CD14-positive monocyte (primary cell): ENCODE measurements around the gene LBR. TPM values are rescaled to one million over a fixed set of nuclear protein-coding genes. Genes with fewer than 3 reads are reported as not detected.

Experiments used
- DNase-seq, 3 donors: peaks; one replicate each; pipeline ENCODE4 v3.0.0-alpha.2; 2011 to 2022
- H2AFZ ChIP-seq: 2 replicates; pipeline ENCODE4 v1.6.0; 2012; ENCODE audit warnings: mild to moderate bottlenecking, low read depth, low read length, inconsistent platforms; ENCODE audit not compliant: insufficient read depth, poor library complexity, severe bottlenecking
- H3K27ac ChIP-seq, 2 donors: 1 replicate in 1 of 2; 2 replicates in 1 of 2; pipeline ENCODE4 v1.5.1; 2012 to 2013; ENCODE audit warnings: low read length in 2 of 2, control low read depth in 1 of 2, inconsistent platforms in 1 of 2, low read depth in 1 of 2, mild to moderate bottlenecking in 1 of 2
- H3K27me3 ChIP-seq, 2 donors: one replicate each; pipeline versions ENCODE4 v1.6.0 to v1.6.1; 2011 to 2013; ENCODE audit warnings: low read length in 2 of 2; ENCODE audit not compliant: control insufficient read depth in 2 of 2, insufficient read depth in 2 of 2
- H3K36me3 ChIP-seq, 2 donors: replicated peaks in 1 of 2; 1 replicate in 1 of 2; 2 replicates in 1 of 2; pipeline versions ENCODE4 v1.5.1 to v1.6.1; 2012 to 2013; ENCODE audit warnings: low read length in 2 of 2, control low read depth in 1 of 2, inconsistent platforms in 1 of 2, mild to moderate bottlenecking in 1 of 2; ENCODE audit not compliant: insufficient read depth in 2 of 2, control insufficient read depth in 1 of 2
- H3K4me1 ChIP-seq, 2 donors: 1 replicate in 1 of 2; 2 replicates in 1 of 2; pipeline versions ENCODE4 v1.5.1 to v1.6.1; 2012 to 2013; ENCODE audit warnings: low read length in 2 of 2, control low read depth in 1 of 2, inconsistent platforms in 1 of 2, mild to moderate bottlenecking in 1 of 2, moderate library complexity in 1 of 2; ENCODE audit not compliant: insufficient read depth in 2 of 2, control insufficient read depth in 1 of 2
- H3K4me2 ChIP-seq: replicated peaks from 2 replicates; pipeline ENCODE3; 2012; ENCODE audit warnings: low read length, moderate library complexity, mild to moderate bottlenecking; ENCODE audit not compliant: poor library complexity, severe bottlenecking; ENCODE audit errors: extremely low read depth
- H3K4me3 ChIP-seq, 3 experiments: fragments of 200-600 bp in 1 of 3; sonication (generic) in 1 of 3; replicated peaks in 1 of 3; 1 replicate in 2 of 3; 2 replicates in 1 of 3; pipeline ENCODE4 v1.5.1; 2011 to 2013; ENCODE audit warnings: low read length in 3 of 3, mild to moderate bottlenecking in 3 of 3, control low read depth in 2 of 3, low read depth in 2 of 3, inconsistent platforms in 1 of 3, moderate library complexity in 1 of 3
- H3K79me2 ChIP-seq: 2 replicates; pipeline ENCODE4 v1.6.0; 2012; ENCODE audit warnings: mild to moderate bottlenecking, control low read depth, inconsistent platforms, low read length, moderate library complexity; ENCODE audit not compliant: insufficient read depth
- H3K9ac ChIP-seq: 2 replicates; pipeline ENCODE4 v1.6.0; 2017; ENCODE audit warnings: low read length, mild to moderate bottlenecking; ENCODE audit not compliant: insufficient read depth, poor library complexity, severe bottlenecking
- H3K9me3 ChIP-seq, 2 donors: replicated peaks in 1 of 2; 1 replicate in 1 of 2; 2 replicates in 1 of 2; pipeline versions ENCODE4 v1.5.1 to v1.6.1; 2012 to 2013; ENCODE audit warnings: low read length in 2 of 2, control low read depth in 1 of 2; ENCODE audit not compliant: control insufficient read depth in 1 of 2, insufficient read depth in 1 of 2
- H4K20me1 ChIP-seq: 2 replicates; pipeline ENCODE4 v1.6.0; 2012; ENCODE audit warnings: mild to moderate bottlenecking, low read length, control low read depth, moderate library complexity; ENCODE audit not compliant: insufficient read depth
- H3K27ac Mint-ChIP-seq, 7 donors: one replicate each; pipeline ENCODE4 v1.8.0; 2020; ENCODE audit warnings: mild to moderate bottlenecking in 7 of 7, mixed read lengths in 7 of 7, moderate library complexity in 6 of 7, inconsistent platforms in 2 of 7
- H3K27me3 Mint-ChIP-seq, 3 donors: one replicate each; pipeline ENCODE4 v1.8.0; 2021 to 2022; ENCODE audit warnings: low read depth in 3 of 3, mild to moderate bottlenecking in 3 of 3, mixed read lengths in 3 of 3, moderate library complexity in 3 of 3, inconsistent platforms in 1 of 3
- H3K36me3 Mint-ChIP-seq, 2 donors: one replicate each; pipeline ENCODE4 v1.8.0; 2020; ENCODE audit warnings: mixed read lengths in 2 of 2, inconsistent platforms in 1 of 2, mild to moderate bottlenecking in 1 of 2
- H3K4me1 Mint-ChIP-seq: one replicate; pipeline ENCODE4 v1.8.0; 2020; ENCODE audit warnings: mild to moderate bottlenecking, mixed read lengths
- H3K4me3 Mint-ChIP-seq, 2 donors: one replicate each; pipeline ENCODE4 v1.8.0; 2020; ENCODE audit warnings: mild to moderate bottlenecking in 2 of 2, mixed read lengths in 2 of 2, moderate library complexity in 1 of 2
- H3K9me3 Mint-ChIP-seq, 7 donors: one replicate each; pipeline ENCODE4 v1.8.0; 2020 to 2022; ENCODE audit warnings: mixed read lengths in 7 of 7, mild to moderate bottlenecking in 6 of 7, moderate library complexity in 6 of 7, inconsistent platforms in 2 of 7
- CTCF ChIP-seq: fragments of 200-600 bp; IDR thresholded peaks from one replicate; pipeline ENCODE4 v1.8.0; 2022; ENCODE audit warnings: antibody characterized with exemption, mild to moderate bottlenecking
- WGBS: methylation state at CpG from one replicate; pipeline ENCODE4 v1.1.5; 2013; ENCODE audit warnings: missing lambda C conversion rate; ENCODE audit not compliant: insufficient coverage; 5-methylcytosine and 5-hydroxymethylcytosine counted together
- intact Hi-C, 2 donors: fragments of 100-400 bp; cut with micrococcal nuclease; formaldehyde crosslinking; loops; one replicate each; pipeline versions ENCODE4 v1.15.0 to v1.15.1; 2023
- polyA plus RNA-seq, 3 donors: library from polyadenylated mRNA; depleted of rRNA in 1 of 3; unstranded in 2 of 3; stranded (reverse) in 1 of 3; fragments of 300-500 nt in 2 of 3; fragments of >200 nt in 1 of 3; fragmentation: Illumina TruSeq in 2 of 3; gene quantifications; 1 replicate in 2 of 3; 2 replicates in 1 of 3; pipeline ENCODE4 v1.2.3, GENCODE V29; 2012 to 2021

The LBR gene
- polyA plus RNA-seq, 3 donors = 31.8 to 125 (median 100) TPM

DNA sequence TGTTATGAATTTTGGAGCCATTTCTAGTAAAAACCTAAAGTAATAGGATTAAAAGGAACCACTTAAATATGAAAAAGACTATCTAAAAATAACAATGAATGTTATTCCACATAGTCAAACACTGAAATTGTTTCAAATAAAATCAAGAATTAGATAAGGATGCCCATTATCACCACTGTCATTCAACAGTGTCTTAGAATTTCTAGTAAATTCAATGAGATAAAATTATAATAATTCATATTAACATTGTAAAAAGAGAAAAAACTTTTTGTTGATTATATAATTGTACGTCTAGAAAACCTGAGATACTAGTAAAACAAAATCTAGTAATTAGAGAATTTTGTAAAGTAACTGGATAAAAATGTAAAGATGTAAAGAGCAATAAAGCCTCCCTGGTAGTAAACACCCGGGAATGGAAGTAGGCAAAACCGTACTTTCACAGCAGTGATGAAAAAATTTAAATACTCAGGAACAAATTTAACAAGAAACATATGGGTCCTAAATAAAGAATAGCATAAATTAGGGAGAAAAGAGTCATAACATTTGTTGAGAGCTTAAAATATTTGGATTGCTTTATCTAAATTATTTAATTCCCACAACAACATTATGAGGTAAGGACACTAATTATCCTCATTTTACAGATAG lies 56.4 kb downstream of the LBR start:
- Mint-ChIP-seq H3K4me3 (no peak overlapping the region), H3K27me3 (peaks cover 1 to 3% (median 1%) of the 10 kb centered on the region in 3 donors), H3K36me3 (no peaks in the 10 kb centered on the region), H3K27ac (no peak overlapping the region), H3K9me3 (peaks cover 0 to 2% (median 0%) of the 10 kb centered on the region in 7 donors), H3K4me1 (no peaks in the 10 kb centered on the region)
- H3K36me3 ChIP-seq = no peaks in the 10 kb centered on the region
- H3K27ac ChIP-seq = no peak overlapping the region
- H3K9ac ChIP-seq = no peak overlapping the region
- TF ChIP-seq CTCF = no peak
- H2AFZ ChIP-seq = no peak overlapping the region
- H3K4me2 ChIP-seq = no peak overlapping the region
- H3K9me3 ChIP-seq = no peaks in the 10 kb centered on the region
- DNase-seq = no peak
- H3K27me3 ChIP-seq = no peaks in the 10 kb centered on the region
- no peaks in the 10 kb centered on the region for H4K20me1 ChIP-seq
- no peaks in the 10 kb centered on the region for H3K79me2 ChIP-seq
- intact Hi-C loops = no loop called here
- H3K4me1 ChIP-seq = no peaks in the 10 kb centered on the region
- no CpG with 5 or more reads among the region's 3 CpGs for WGBS
- no peak overlapping the region for H3K4me3 ChIP-seq

GRCh38 chr1:225368036-225368552 lies 59.7 kb downstream of the LBR start:
- TF ChIP-seq CTCF = no peak
- no peaks in the 10 kb centered on the region for H3K36me3 ChIP-seq
- H4K20me1 ChIP-seq = no peaks in the 10 kb centered on the region
- no peak overlapping the region for H3K4me2 ChIP-seq
- no peaks in the 10 kb centered on the region for H3K36me3 Mint-ChIP-seq
- no peak overlapping the region for H2AFZ ChIP-seq
- no peaks in the 10 kb centered on the region for H3K27me3 ChIP-seq
- no peaks in the 10 kb centered on the region for H3K9me3 ChIP-seq
- no peak overlapping the region for H3K27ac ChIP-seq
- intact Hi-C loops = no loop called here
- no peak overlapping the region for H3K9ac ChIP-seq
- H3K9me3 Mint-ChIP-seq = peaks cover 0 to 2% (median 0%) of the 10 kb centered on the region in 7 donors
- no peak overlapping the region for H3K4me3 Mint-ChIP-seq
- no peak for DNase-seq
- no peaks in the 10 kb centered on the region for H3K79me2 ChIP-seq
- no peaks in the 10 kb centered on the region for H3K4me1 Mint-ChIP-seq
- 100% methylated on average over 2 of the region's 3 CpGs for WGBS
- no peaks in the 10 kb centered on the region for H3K4me1 ChIP-seq
- H3K27me3 Mint-ChIP-seq = peaks cover 0 to 4% (median 0%) of the 10 kb centered on the region in 3 donors
- H3K27ac Mint-ChIP-seq = no peak overlapping the region
- H3K4me3 ChIP-seq = no peak overlapping the region
